Uterus (tissue), 2 donors: ENCODE data around the gene SPRY4.

Source experiments
- CTCF ChIP-seq, 4 experiments: fragments of 200-600 bp in 2 of 4; fragments of 450-650 bp in 2 of 4; sonication (generic) in 2 of 4; IDR thresholded peaks; one replicate each; pipeline ENCODE4 v1.5.1; 2016 to 2019; ENCODE audit warnings: antibody characterized with exemption in 4 of 4, mild to moderate bottlenecking in 2 of 4, moderate library complexity in 1 of 4
- POLR2A ChIP-seq, 2 donors: fragments of 450-650 bp; IDR thresholded peaks; one replicate each; pipeline ENCODE4 v1.6.1; 2016; ENCODE audit warnings: antibody characterized with exemption in 2 of 2, mild to moderate bottlenecking in 1 of 2, moderate library complexity in 1 of 2

- no peak for TF ChIP-seq CTCF (IDR thresholded peaks at IDR 0.05)
- no peak for TF ChIP-seq POLR2A (IDR thresholded peaks at IDR 0.05)
Observed at GRCh38 chr5:142304013-142304701, 20.7 kb downstream of the SPRY4 start.
